ENCODE measurements around the gene SLC6A6.

DNA sequence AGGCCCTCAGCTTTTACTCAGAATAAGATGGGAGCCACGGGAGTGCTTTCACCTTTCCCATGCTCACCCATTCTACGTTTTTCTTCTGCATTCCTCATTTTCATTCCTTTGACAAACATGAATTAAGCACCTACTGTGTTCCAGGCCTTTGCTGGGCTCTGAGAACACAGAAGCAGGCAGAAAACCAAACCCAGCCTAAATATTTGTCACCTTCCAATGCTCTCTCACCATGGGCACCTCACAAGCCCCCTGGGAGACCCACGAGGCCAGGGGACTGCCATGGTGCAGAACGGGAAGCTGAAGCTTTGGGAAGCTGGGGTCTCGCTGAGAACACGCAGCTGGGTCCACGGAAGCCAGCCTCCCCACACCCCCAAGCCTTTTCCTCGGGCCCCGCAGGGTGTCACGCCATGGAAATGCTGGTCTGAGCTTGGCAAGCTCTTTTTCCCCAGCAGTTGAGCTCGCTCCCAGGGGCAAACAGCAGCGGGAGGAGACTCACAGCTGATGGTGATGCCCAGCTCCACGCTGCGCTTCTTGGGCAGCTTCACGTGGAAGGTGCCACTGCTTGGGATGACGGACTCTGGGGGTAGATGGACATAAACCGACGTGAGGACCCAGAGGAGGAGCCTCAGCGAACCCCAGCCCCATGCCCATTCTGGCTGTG, 110.0 kb downstream of the SLC6A6 start:
- TF ChIP-seq CREB1 (IDR thresholded peaks at IDR 0.05; ENCODE audit: low read depth): no peak
- TF ChIP-seq ESRRA (IDR thresholded peaks at IDR 0.05; ENCODE audit: low read length): no peak
- TF ChIP-seq, protein P1, sequence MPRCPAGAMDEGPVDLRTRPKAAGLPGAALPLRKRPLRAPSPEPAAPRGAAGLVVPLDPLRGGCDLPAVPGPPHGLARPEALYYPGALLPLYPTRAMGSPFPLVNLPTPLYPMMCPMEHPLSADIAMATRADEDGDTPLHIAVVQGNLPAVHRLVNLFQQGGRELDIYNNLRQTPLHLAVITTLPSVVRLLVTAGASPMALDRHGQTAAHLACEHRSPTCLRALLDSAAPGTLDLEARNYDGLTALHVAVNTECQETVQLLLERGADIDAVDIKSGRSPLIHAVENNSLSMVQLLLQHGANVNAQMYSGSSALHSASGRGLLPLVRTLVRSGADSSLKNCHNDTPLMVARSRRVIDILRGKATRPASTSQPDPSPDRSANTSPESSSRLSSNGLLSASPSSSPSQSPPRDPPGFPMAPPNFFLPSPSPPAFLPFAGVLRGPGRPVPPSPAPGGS (IDR thresholded peaks at IDR 0.05; ENCODE audit: borderline replicate concordance, insufficient read depth, low read depth, low read length, poor library complexity, severe bottlenecking): no peak
- TF ChIP-seq, protein P2, sequence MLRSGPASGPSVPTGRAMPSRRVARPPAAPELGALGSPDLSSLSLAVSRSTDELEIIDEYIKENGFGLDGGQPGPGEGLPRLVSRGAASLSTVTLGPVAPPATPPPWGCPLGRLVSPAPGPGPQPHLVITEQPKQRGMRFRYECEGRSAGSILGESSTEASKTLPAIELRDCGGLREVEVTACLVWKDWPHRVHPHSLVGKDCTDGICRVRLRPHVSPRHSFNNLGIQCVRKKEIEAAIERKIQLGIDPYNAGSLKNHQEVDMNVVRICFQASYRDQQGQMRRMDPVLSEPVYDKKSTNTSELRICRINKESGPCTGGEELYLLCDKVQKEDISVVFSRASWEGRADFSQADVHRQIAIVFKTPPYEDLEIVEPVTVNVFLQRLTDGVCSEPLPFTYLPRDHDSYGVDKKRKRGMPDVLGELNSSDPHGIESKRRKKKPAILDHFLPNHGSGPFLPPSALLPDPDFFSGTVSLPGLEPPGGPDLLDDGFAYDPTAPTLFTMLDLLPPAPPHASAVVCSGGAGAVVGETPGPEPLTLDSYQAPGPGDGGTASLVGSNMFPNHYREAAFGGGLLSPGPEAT (IDR thresholded peaks at IDR 0.05; ENCODE audit: low read depth): no peak
- no peak for TF ChIP-seq FOS (IDR thresholded peaks at IDR 0.05; ENCODE audit: borderline replicate concordance, extremely low read depth, insufficient read length)
- TF ChIP-seq RB1 (IDR thresholded peaks at IDR 0.05; ENCODE audit: borderline replicate concordance): no peak
- TF ChIP-seq, protein P3, sequence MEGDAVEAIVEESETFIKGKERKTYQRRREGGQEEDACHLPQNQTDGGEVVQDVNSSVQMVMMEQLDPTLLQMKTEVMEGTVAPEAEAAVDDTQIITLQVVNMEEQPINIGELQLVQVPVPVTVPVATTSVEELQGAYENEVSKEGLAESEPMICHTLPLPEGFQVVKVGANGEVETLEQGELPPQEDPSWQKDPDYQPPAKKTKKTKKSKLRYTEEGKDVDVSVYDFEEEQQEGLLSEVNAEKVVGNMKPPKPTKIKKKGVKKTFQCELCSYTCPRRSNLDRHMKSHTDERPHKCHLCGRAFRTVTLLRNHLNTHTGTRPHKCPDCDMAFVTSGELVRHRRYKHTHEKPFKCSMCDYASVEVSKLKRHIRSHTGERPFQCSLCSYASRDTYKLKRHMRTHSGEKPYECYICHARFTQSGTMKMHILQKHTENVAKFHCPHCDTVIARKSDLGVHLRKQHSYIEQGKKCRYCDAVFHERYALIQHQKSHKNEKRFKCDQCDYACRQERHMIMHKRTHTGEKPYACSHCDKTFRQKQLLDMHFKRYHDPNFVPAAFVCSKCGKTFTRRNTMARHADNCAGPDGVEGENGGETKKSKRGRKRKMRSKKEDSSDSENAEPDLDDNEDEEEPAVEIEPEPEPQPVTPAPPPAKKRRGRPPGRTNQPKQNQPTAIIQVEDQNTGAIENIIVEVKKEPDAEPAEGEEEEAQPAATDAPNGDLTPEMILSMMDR (IDR thresholded peaks at IDR 0.05 in 2 of 3, conservative IDR thresholded peaks at IDR 0.05 in 1 of 3; ENCODE audit: control insufficient read depth in 2 of 3, extremely low read depth in 1 of 3, insufficient read depth in 1 of 3, low read depth in 3 of 3, low read length in 3 of 3): no peak
- TF ChIP-seq TAF1 (IDR thresholded peaks at IDR 0.05; ENCODE audit: borderline replicate concordance, low read depth, low read length): no peak
- TF ChIP-seq, protein P4, sequence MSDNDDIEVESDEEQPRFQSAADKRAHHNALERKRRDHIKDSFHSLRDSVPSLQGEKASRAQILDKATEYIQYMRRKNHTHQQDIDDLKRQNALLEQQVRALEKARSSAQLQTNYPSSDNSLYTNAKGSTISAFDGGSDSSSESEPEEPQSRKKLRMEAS (IDR thresholded peaks at IDR 0.05; ENCODE audit: low read depth, low read length): no peak
- TF ChIP-seq, protein P5, sequence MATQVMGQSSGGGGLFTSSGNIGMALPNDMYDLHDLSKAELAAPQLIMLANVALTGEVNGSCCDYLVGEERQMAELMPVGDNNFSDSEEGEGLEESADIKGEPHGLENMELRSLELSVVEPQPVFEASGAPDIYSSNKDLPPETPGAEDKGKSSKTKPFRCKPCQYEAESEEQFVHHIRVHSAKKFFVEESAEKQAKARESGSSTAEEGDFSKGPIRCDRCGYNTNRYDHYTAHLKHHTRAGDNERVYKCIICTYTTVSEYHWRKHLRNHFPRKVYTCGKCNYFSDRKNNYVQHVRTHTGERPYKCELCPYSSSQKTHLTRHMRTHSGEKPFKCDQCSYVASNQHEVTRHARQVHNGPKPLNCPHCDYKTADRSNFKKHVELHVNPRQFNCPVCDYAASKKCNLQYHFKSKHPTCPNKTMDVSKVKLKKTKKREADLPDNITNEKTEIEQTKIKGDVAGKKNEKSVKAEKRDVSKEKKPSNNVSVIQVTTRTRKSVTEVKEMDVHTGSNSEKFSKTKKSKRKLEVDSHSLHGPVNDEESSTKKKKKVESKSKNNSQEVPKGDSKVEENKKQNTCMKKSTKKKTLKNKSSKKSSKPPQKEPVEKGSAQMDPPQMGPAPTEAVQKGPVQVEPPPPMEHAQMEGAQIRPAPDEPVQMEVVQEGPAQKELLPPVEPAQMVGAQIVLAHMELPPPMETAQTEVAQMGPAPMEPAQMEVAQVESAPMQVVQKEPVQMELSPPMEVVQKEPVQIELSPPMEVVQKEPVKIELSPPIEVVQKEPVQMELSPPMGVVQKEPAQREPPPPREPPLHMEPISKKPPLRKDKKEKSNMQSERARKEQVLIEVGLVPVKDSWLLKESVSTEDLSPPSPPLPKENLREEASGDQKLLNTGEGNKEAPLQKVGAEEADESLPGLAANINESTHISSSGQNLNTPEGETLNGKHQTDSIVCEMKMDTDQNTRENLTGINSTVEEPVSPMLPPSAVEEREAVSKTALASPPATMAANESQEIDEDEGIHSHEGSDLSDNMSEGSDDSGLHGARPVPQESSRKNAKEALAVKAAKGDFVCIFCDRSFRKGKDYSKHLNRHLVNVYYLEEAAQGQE (IDR thresholded peaks at IDR 0.05; ENCODE audit: low read depth, low read length): no peak
- no peak for TF ChIP-seq EZH2 (IDR thresholded peaks at IDR 0.05; ENCODE audit: borderline replicate concordance, control insufficient read depth, low read depth, low read length)

Measured in GM12878 (cell line).